ENCODE results near the gene OPN1SW.

The OPN1SW gene

GRCh38 chr7:128792471-128793180 lies 17.0 kb upstream of the OPN1SW start:
- DNase-seq, result no peak

- DNase-seq, result no peak
These were observed 16.4 kb upstream of the OPN1SW start for GRCh38 chr7:128791972-128792327.

- peak; percentile 91 for DNase-seq
These were observed 15.8 kb upstream of the OPN1SW start, which contains the start of gene CCDC136 for GRCh38 chr7:128791121-128791971. TSS of gene CCDC136 (plus strand) at chr7:128791968. CDS start at chr7:128792412, 444 bp downstream.

GRCh38 chr7:128790315-128791041 lies 14.9 kb upstream of the OPN1SW start:
- DNase-seq, result no peak

- DNase-seq, result no peak
These were observed 13.1 kb upstream of the OPN1SW start for GRCh38 chr7:128788446-128789412.

GRCh38 chr7:128785738-128786137 lies 10.1 kb upstream of the OPN1SW start:
- no peak for DNase-seq

- DNase-seq, result no peak
These were observed 7.7 kb upstream of the OPN1SW start for GRCh38 chr7:128783143-128783861.

GRCh38 chr7:128781851-128782250 lies 6.3 kb upstream of the OPN1SW start:
- DNase-seq, result no peak

- no peak for DNase-seq
These were observed 5.5 kb upstream of the OPN1SW start for GRCh38 chr7:128781126-128781525.

- DNase-seq, result no peak
These were observed 3.4 kb upstream of the OPN1SW start for GRCh38 chr7:128778946-128779345.

GRCh38 chr7:128777156-128778123 lies 1.8 kb upstream of the OPN1SW start:
- no peak for DNase-seq

GRCh38 chr7:128774921-128775320 lies 673 bp downstream of the OPN1SW start:
- no peak for DNase-seq

- no peak for DNase-seq
These were observed 1.4 kb downstream of the OPN1SW start for GRCh38 chr7:128774029-128774689.

GRCh38 chr7:128773604-128774003 lies 2.0 kb downstream of the OPN1SW start:
- DNase-seq, result no peak

GRCh38 chr7:128770233-128770632 lies 5.4 kb downstream of the OPN1SW start:
- no peak for DNase-seq

GRCh38 chr7:128767475-128768110 lies 8.0 kb downstream of the OPN1SW start:
- DNase-seq, result no peak

- no peak for DNase-seq
These were observed 12.1 kb downstream of the OPN1SW start for GRCh38 chr7:128763541-128763940.

- no peak for DNase-seq
These were observed 16.4 kb downstream of the OPN1SW start for GRCh38 chr7:128759242-128759641.

GRCh38 chr7:128758553-128758952 lies 17.0 kb downstream of the OPN1SW start:
- no peak for DNase-seq

All from activated effector memory CD4-positive, alpha-beta T cell treated with anti-CD3 and anti-CD28 coated beads, Interleukin-2, amount 50 U/mL, for 16 hours (primary cell).